ENCODE measurements around the gene C1orf74.

GRCh38 chr1:209756615-209757445 is 27.5 kb downstream of the C1orf74 start:
- TF ChIP-seq PPARA (CRISPR knock-in tag; IDR thresholded peaks at IDR 0.05; ENCODE audit: borderline replicate concordance) = no peak
- no peak for TF ChIP-seq SNAI2 (CRISPR knock-in tag; IDR thresholded peaks at IDR 0.05)
- TF ChIP-seq GLIS3 (CRISPR knock-in tag; IDR thresholded peaks at IDR 0.05) = no peak

All from SK-N-SH treated with all-trans-retinoic acid at 6 μM for 48 hours (cell line).